Measurements from ENCODE around the gene CCNC.

GRCh38 chr6:99602520-99603420 lies 34.3 kb upstream of the CCNC start:
- TF ChIP-seq ZBTB43 (CRISPR knock-in tag; IDR thresholded peaks at IDR 0.05): no peak
- TF ChIP-seq ZNF232 (CRISPR knock-in tag; IDR thresholded peaks at IDR 0.05): no peak
- no peak for TF ChIP-seq ZNF512 (CRISPR knock-in tag; IDR thresholded peaks at IDR 0.05; ENCODE audit: borderline replicate concordance)
- no peak for TF ChIP-seq JUN (CRISPR knock-in tag; IDR thresholded peaks at IDR 0.05)
- no peak for TF ChIP-seq E2F1 (CRISPR knock-in tag; IDR thresholded peaks at IDR 0.05)
